HG02885 (cell line): ENCODE data around the gene PCYT2.

ENCODE experiments used
- ATAC-seq: cut with Tn5 transposase; IDR thresholded peaks from one replicate; pipeline ENCODE4 v1.9.1; 2021; ENCODE audit warnings: mild to moderate bottlenecking; ENCODE audit not compliant: unreplicated experiment, poor library complexity

The PCYT2 gene

DNA sequence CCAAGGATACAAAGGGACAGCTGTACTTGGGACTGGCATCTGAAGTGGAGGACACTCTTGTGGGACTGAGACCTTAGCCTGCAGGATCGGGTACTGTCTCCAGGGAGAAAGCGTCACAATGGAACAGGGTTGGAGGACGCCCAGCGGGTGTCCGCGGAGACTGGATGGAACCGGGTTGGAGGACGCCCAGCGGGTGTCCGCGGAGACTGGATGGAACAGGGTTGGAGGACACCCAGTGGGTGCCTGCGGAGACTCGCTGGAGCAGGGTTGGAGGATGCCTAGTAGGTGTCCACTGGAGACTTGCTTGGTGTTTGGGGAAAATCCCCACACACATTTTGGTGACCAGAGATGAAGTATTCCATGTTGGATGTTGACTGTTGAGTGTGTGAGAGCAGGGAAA is 36.0 kb upstream of the PCYT2 start, which contains the start of gene MYADML2:
Gene MYADML2 (minus strand): TSS at position 45 of the 400 bp plus-strand sequence. CDS start 5,492 bp downstream, outside the sequence.
- no peak for ATAC-seq

DNA sequence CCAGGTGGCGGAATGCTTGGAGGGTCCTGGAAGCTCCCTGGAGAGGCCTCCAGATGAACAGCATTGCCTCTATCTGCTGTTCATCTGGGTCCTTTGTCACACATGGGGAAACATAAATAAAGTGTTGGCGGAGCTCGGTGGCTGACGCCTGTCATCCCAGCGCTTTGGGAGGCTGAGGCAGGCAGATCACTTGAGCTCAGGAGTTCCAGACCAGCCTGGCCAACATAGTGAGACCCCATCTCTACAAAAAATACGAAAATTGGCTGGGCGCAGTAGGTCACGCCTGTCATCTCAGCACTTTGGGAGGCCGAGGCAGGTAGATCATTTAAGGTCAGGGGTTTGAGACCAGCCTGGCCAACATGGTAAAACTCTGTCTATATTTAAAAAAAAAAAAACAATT is 33.7 kb upstream of the PCYT2 start:
- no peak for ATAC-seq

DNA sequence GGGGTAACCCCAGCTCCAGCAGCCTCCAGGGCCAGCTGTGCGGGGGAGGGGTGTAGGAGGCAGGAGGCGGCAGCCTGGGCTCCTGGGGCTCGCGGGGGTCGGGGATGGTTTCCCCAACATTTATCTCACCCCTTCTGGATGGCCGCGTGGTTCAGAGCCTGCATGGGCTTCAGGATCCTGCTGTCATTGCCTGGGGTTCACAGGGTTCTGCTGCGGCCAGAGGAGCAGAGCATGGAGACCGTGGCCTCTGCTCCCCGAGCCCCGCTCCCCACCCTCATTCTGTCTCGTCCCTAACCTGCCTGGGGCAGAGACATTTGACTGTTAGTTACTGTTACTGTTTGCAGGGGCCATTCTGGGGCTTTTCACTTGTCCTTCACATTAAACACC is 31.0 kb upstream of the PCYT2 start:
- ATAC-seq = no peak

DNA sequence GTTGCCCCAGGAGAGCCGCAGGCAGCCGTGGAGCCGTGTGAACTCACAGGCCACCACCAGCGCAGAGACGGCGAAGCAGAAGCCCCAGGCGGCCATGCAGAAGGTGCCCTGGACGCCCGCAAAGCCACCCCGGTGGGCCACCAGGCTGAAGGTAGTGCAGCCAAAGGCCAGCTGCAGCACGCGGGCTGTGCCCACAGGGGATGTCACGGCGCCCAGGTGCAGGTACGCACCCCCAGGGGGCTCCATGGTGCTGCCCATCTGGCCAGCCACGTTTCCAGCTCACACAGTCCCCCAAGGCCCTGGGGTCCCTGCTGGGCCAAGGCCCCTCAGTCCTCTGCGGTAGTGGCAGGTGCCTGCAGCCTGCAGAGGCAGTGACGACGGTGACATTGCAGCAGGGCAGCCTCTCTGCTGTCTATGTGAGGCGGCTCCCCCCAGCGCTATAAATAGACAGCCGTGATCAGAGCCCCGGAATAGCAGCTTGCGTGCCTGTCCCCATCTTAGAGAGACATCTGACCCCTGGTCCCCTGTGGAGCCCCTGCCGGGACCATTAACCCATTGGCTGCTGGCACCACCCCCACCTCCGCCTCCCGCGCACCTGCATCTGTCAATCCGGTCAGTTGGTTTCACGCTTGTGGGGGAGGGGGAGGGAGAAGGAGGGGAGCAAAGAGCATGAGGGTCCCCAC is 30.4 kb upstream of the PCYT2 start:
- no peak for ATAC-seq

DNA sequence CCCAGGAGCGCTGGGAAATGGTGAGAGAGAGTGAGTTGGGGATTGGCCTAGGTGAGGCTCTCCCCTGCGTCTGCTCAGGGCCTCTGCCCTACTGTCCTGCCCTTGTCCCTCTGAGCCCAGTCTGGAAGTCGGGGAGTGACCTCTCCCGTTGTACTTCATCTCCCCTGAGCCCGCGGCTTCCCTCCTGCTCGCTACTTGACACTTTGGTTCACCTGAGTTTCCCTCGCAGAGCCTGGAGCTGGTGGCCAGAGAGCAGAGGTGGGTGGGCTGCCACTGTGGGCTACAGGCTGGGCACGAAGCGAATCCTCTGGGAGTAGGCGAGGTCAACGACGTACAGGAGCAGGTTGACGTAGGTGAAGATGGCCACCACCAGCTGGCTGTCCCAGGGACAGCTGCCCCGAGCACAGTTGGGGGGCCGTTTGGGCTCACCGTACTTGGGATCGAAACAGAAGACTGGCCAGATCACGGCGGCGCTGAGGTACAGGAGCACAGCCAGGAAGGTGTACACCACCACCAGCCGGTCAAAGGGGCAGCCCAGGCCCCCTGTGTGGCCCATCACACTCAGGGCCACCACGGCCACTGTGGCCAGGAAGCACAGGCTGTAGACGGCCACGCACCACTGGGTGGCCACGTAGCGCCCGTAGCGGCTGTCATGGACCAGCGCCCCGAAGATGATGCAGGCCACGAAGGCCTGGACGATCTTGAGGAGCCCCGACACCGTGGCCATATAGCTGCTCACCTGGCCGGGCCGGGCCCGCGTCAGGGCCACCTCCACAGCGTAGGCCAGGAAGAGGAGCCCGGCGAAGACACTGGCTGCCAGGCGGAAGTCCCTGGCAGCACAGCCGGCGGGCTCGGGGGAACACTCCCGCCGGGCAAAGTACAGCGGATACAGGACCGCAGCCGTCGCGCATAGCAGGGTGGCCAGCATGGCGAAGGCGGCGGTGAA is 29.6 kb upstream of the PCYT2 start:
- no peak for ATAC-seq

DNA sequence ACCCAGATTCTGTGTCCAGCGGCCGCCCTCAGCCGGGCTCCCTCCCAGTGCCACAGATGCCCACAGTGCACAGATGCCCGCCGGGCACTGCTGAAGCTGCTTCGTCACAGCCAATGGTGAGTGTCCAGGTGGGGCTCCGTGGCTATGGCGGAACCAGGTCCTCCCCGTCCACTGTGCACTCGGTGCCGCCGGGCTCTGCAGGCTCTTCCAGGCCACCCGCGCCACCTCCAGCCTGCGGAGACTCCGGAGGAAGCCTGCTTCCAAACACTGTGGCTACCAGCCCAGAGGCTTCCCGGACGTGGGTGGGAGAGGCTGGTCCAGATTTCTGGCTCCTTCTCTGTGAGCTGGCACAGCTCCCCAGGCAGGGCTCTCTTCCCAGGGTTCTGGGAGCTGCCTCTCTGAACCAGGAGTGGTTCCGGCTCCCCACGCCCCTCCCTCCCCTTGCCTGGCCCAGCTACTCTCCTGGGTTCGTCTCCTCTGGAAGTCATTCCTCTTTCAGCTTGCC is 28.7 kb upstream of the PCYT2 start:
- ATAC-seq = no peak

DNA sequence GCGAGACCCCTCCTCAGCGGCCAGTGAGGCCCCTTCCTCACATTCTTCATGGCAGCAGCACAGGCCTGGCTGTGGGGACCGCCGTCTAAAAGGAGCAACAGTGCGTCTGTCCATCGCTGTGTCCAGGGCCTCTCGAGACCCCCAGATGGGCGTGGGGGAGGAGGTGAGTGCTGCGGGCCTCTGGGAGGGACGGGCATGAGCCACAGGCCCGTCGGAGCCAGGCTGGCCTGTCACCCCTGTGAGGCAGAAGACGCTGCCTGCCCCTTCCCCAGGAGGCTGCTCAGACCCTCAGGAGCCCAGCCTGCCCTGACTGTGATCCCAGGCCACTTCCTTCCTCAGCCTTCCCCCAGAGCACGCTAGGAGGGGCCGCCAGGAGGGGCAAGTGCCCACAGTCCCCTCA is 28.0 kb upstream of the PCYT2 start:
- ATAC-seq = no peak

DNA sequence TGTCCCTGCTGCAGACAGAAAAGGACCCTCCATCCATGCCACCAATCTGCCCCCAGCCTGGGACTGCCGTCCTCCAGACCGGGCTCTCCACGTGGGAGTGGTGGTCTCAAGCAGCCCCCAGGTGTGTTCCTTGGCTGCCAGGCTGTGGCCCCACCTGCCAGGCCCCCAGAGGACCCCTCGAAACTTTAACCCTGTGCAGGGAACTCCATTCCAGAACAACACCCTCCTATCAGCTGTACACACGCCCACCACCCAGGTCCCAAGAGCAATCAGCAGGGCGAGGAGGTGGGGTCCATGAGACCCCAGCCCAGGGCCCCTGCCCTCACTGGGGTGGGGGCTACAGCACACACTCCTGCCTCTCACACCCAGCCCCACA is 24.5 kb upstream of the PCYT2 start:
- no peak for ATAC-seq

DNA sequence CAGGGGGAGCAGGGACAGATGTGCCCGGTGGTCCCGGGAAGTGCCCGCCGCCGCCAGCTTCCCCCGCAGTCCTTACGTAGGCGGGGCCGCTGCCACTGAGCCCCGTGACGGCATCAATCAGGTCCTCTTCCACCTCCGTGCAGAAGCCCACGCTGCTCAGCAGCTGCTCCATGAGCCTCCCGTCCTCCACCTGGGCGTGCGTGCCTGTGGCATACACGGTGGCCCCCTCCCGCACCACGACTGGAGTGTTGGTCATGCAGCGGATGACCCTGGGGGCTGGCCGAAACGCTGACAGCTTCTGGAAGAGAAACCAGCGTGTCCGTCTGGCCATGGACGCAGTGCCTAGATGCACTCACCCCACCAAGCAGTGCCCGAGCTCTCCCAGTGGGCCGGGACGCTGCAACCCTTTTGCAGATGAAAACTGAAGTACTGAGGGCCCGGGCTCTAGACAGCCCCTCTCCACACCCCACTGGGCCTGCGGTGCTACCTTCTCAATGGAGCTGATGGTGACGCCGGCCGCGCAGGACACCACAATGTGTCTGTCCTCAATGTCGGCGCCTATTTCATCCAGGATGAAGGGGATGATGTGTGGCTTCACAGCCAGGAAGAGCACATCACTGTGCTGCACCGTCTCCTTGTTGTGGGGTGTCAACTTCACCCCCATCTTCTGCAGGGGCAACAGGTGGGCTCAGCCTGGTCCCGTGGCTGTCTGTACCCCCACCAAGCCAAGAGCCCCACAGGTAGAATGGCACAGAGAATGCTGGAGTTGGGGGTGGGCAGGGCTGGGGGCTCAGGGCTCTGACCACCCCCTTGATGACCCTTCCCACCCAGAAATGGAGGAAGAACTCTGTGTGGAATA is 23.9 kb upstream of the PCYT2 start:
- ATAC-seq = no peak

DNA sequence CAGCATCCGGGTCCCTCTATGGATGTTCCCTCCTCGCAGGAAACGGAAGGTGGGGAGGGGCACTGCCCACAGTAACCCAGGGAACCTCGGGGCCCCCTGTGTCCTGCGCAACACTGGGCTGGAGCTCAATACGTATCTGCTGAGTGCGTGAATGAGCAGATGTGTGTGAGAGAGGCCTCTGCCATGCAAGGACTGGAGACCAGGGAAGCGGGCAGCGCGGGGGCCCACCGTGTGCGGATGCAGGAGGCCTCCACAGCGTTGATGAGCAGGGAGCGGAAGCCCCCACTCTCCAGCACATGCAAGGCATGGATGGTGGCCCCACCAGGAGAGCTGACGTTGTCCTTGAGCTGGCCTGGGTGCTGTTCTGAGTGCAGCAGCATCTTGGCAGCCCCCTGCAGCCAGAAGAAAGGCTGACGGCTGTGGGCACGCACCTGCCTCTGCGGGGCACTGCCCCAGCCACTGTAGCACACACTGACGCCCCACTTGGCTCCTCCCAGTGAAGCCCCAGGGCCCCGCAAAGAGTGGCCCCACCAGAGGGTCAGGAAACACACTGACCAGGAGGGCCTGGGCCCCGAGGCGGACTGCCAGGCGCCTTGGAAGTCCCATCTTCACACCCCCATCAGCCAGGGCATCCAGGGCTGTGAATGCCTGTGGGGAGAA is 23.0 kb upstream of the PCYT2 start:
- ATAC-seq = no peak

DNA sequence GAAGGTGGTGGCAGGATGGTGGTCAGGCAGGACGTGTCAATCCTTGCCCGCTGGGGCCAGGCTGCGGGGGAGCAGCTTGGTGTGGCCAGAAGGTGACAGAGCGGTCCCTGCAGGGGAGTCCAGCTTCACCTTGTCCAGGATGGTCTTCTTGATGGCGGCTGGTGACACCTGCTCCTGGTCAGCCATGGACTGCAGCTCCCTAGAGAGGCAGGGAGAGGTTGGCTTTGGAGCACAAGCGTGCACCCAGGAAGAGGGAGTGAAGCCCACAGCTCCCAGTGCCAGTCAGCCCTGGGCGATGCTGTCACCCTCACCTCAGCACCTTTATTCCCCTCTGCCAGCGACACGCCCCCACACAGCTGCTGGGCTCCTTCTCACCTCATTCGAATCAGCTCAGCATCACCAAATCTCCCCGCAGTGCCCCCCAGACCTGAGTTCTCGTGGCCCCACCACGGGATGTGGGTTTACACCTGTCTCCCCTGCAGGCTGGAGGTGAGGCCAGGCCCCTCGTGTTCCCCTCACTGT is 22.0 kb upstream of the PCYT2 start:
- ATAC-seq = no peak

DNA sequence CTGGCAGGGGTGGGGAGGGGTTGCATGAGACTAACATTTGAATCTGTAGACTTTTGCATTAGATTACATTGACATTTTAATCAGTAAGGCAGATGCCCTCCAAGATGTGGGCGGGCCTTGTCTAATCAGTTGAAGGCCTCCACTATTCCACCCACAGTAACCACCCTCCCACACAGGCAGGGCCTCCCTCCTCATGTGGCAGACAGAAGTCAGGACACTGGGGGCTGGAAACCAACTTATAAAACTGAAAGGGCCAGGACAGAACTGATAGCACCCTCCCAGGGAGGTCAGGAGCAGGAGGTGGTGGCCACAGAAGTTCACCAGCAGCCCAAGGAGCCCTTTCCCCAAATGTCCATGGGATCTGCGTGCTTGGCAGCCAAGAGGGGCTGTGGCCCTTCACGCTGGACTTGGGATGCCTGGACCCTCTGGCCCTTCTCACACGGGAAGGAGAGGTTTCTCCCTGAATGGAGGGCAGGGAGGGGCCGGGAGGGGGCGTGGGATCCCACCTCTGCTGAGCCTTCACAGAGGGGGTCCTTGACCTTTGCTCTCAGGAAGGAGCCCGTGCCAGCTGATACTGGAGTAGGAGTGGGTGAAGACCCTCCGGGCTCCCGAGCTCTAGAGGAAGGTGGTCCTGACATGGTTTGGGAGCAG is 21.3 kb upstream of the PCYT2 start:
- ATAC-seq = no peak

DNA sequence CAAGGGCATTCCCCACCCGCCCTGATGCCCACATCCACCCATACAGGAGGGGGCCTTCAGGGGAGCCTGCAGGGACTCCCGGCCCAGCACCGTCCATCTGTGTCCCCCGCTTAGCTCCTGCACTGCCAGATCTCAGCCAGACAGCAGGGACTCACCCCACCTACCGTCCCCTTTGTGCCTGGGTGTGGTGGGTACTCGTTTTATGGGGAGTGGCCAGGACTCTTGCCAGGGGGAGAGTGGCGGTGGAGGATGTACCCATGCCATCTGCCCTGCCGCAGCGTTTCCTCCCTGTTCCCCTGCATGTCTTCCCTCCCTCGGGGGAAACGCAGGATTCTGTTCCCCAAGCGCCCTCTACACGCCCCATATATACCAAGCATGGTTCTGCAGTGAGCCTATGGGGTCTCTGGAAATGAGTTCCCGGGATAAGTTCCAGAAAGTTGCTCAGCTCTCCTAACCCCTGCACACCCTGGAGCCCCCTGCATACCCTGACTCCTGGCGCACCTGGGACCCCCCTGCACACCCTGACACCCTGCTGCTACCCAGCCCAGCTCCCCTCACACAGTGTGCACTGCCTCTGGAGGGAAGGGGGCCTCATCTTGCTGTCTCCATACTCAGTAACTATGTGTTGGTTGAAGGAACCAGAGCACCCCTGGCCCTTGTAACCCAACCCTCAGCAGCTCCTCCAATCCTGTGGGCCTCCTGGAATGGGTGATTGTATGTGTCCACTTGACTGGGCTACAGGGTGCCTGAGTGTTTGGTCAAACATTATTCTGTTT is 20.5 kb upstream of the PCYT2 start:
- ATAC-seq = no peak

DNA sequence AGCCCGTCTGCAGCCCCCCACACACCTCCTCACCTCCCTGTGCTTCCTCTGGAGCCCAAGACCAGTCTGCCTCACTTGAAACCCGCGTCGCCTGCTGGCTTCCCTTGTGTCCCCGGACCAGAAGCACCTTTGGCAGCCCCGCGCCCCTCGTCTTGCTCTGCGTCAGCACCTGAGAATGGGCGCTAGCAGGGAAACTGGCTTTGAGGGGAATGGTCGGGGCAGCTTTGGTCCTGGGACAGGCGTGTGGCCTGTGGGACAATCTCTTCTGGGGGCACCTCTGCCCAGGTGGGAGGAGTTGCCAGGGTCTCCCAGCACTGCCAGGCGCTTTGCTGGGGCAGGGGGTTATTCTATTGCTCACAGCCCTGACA is 20.0 kb upstream of the PCYT2 start:
- no peak for ATAC-seq

DNA sequence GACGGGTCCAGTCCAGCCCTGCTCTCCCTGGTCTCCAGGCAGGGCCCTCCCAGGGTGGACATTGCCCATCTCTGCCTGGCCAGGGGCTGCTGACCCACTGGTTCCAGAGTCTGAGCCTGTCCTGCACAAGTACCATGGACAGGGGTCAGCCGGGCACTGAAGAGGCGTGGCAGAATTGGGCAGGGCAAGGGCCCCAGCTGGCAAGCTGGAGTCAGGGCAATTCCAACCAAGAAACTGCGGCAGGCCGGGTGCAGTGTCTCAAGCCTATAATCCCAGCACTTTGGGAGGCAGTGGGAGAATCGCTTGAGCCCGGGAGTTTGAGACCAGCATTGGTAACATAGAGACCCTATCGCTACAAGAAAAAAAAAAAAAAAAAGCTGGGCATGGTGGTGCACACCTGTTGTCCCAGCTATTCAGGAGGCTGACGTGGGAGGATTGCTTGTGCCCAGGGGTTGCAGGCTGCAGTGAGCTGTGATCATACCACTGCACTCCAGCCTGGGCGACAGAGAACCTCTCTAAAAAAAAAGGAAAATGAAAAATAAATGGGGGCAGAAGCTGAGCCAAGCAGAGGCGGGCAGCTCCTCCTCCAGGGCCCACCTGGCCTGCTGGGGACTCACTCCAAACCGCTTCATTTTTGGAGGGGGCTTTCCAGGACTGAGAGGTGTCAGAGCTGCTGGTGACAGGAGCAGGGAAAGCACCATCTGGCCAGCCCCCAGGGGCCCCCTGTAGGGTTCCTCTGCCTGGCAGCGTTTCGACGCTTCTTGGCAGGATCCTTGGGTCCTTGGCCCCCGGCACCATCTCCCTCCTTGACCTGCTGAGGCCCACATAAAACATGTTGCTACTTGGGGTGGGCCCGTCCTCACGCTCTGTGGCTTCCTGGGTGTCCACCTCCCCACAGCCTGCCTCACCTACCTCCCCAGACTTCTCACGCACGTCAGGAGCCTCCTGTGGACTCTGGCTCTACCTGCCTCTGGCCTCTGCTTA is 19.2 kb upstream of the PCYT2 start:
- no peak for ATAC-seq

DNA sequence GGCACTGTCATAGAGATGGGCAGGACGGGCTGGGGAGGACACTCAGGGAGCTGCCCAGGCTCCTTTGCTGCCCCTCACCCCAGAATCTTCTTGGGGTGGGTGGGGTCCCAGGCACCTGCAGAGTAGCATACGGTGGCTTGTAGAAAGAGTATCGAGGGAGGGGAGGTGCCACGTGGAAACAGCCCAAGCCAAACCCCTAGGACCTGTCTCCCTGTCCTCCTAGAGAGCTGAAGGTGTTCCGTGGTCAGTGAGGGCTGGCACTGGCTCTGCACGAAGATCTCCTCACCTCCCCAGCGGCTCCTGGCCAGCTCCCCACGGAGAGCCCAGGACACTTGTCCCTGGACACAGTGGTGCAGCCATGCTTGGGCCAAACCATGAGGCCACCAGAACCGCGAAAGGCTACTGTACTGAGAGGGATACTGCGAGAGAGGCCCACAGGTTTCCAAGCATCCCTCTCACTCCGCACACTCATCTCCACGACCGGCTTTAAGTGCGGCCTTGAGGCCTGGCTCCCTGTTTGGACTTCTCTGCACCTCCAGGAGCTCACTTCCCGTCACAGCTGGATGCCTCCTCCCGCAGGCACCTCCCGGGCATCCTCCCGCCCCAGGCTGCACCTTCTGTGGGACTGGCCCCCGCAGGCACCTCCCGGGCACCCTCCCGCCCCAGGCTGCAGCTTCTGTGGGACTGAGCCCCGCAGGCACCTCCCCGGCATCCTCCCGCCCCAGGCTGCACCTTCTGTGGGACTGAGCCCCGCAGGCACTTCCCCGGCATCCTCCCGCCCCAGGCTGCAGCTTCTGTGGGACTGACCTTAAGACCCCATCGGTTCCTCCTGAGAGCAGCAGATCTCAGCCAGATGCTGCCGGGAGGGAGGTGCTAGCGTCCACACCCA is 18.3 kb upstream of the PCYT2 start:
- ATAC-seq = no peak
